NCI-H2196 treated with DMSO at 0.1 percent for 48 hours (cell line): Measurements from ENCODE around the gene AHCYL2.
"Not testable (repeated sequence)": the region's sequence is repeated elsewhere in the genome, so short reads cannot be mapped to it uniquely, and the experiment has no call there.

ENCODE experiments used
- DNase-seq: peaks from one replicate; lab custom pipeline; 2025; ENCODE audit not compliant: unreplicated experiment; lab: John Stamatoyannopoulos, UW

AHCYL2 gene

GRCh38 chr7:129412501-129412900 is 187.7 kb downstream of the AHCYL2 start:
- no peak for DNase-seq

GRCh38 chr7:129417073-129417472 is 192.2 kb downstream of the AHCYL2 start:
- no peak for DNase-seq

GRCh38 chr7:129421717-129422250 is 197.0 kb downstream of the AHCYL2 start:
- no peak for DNase-seq

- no peak for DNase-seq
These were observed 197.9 kb downstream of the AHCYL2 start for GRCh38 chr7:129422727-129423126.

- DNase-seq, result no peak
These were observed 199.0 kb downstream of the AHCYL2 start for GRCh38 chr7:129423700-129424410.

GRCh38 chr7:129426482-129426881 is 201.7 kb downstream of the AHCYL2 start:
- no peak for DNase-seq

GRCh38 chr7:129427526-129428045 is 202.8 kb downstream of the AHCYL2 start:
- no peak for DNase-seq

GRCh38 chr7:129431911-129432643 is 207.2 kb downstream of the AHCYL2 start:
- DNase-seq, result no peak

- peak; percentile 53 for DNase-seq
These were observed 209.2 kb downstream of the AHCYL2 start, which contains the start of gene STRIP2 for GRCh38 chr7:129433847-129434674. TSS of gene STRIP2 (plus strand) at chr7:129434432. CDS start at chr7:129434473, 41 bp downstream.

GRCh38 chr7:129434675-129435318 is 210.0 kb downstream of the AHCYL2 start:
- DNase-seq, result no peak

- no peak for DNase-seq
These were observed 210.6 kb downstream of the AHCYL2 start for GRCh38 chr7:129435414-129435829.

GRCh38 chr7:129436335-129436923 is 211.6 kb downstream of the AHCYL2 start:
- peak; percentile 24 for DNase-seq

- DNase-seq, result no peak
These were observed 212.4 kb downstream of the AHCYL2 start for GRCh38 chr7:129437190-129437589.

GRCh38 chr7:129438281-129438838 is 213.5 kb downstream of the AHCYL2 start:
- DNase-seq, result no peak

- no peak for DNase-seq
These were observed 214.2 kb downstream of the AHCYL2 start for GRCh38 chr7:129438839-129439651.

GRCh38 chr7:129439963-129440625 is 215.3 kb downstream of the AHCYL2 start:
- DNase-seq, result no peak

- no peak for DNase-seq
These were observed 218.8 kb downstream of the AHCYL2 start for GRCh38 chr7:129443612-129444011.

- DNase-seq, result not testable (repeated sequence)
These were observed 219.9 kb downstream of the AHCYL2 start for GRCh38 chr7:129444776-129445175.
